Activated CD4-positive, alpha-beta memory T cell treated with anti-CD3 and anti-CD28 coated beads for 36 hours (primary cell): ENCODE results near the gene GJB5. TPM values are rescaled to one million over a fixed set of nuclear protein-coding genes. Genes with fewer than 3 reads are reported as not detected.

Source experiments
- CTCF ChIA-PET: fragments of 350-600 bp; sonication (Branson Sonifier 250); formaldehyde crosslinking; loops from one replicate; lab custom pipeline; 2021; ENCODE audit warnings: antibody characterized with exemption, inconsistent platforms; lab: Charles Lee
- POLR2A ChIA-PET: fragments of 350-600 bp; sonication (Branson Sonifier 250); formaldehyde crosslinking; loops from one replicate; lab custom pipeline; 2021; ENCODE audit warnings: antibody characterized with exemption; lab: Charles Lee
- DNase-seq: peaks from one replicate; pipeline ENCODE4 v3.0.0-alpha.2; 2020
- H3K27ac Mint-ChIP-seq: one replicate; pipeline ENCODE4 v1.8.0; 2021; ENCODE audit warnings: mixed read lengths
- H3K27me3 Mint-ChIP-seq: one replicate; pipeline ENCODE4 v1.8.0; 2021; ENCODE audit warnings: mixed read lengths
- H3K36me3 Mint-ChIP-seq: one replicate; pipeline ENCODE4 v1.8.0; 2021; ENCODE audit warnings: mixed read lengths
- H3K4me1 Mint-ChIP-seq: one replicate; pipeline ENCODE4 v1.8.0; 2021; ENCODE audit warnings: low read depth, mixed read lengths
- H3K4me3 Mint-ChIP-seq: one replicate; pipeline ENCODE4 v1.8.0; 2021; ENCODE audit warnings: mild to moderate bottlenecking, mixed read lengths
- H3K9me3 Mint-ChIP-seq: one replicate; pipeline ENCODE4 v1.8.0; 2021; ENCODE audit warnings: mixed read lengths
- intact Hi-C: fragments of 100-400 bp; cut with micrococcal nuclease; formaldehyde crosslinking; loops from one replicate; pipeline ENCODE4 v1.15.1; 2023
- total RNA-seq, 2 experiments: library from RNA; stranded (reverse); gene quantifications; one replicate each; pipeline ENCODE4 v1.2.3, GENCODE V29; 2021

The GJB5 gene
- total RNA-seq, 2 experiments from 2014 or later, result not detected

DNA sequence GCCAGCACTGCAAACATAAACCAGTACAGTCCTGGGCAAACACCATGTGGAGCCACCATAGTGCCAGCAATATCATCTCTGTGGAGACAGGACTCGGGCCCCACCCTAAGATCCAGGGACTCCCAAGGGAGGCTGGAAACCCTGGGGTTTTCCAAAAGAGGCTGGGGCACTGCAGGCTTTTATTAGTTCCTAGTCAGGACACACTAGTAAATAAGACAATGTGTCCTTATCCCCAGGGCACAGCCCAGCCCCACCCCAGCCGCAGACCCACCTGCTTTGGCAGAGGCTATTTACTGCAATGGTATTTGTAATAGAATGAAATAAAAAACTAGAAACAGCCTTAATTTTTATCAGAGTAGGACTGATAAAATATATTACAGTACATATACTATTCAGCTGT lies 25.7 kb downstream of the GJB5 start:
- Mint-ChIP-seq H3K4me3 (no peak overlapping the region), H3K4me1 (no peaks in the 10 kb centered on the region), H3K27ac (no peak overlapping the region), H3K36me3 (no peaks in the 10 kb centered on the region), H3K9me3 (no peaks in the 10 kb centered on the region), H3K27me3 (peaks cover 33% of the 10 kb centered on the region)
- DNase-seq, result no peak
- intact Hi-C loops, result no loop called here
- CTCF ChIA-PET, result no interaction called here
- POLR2A ChIA-PET, result no interaction called here

DNA sequence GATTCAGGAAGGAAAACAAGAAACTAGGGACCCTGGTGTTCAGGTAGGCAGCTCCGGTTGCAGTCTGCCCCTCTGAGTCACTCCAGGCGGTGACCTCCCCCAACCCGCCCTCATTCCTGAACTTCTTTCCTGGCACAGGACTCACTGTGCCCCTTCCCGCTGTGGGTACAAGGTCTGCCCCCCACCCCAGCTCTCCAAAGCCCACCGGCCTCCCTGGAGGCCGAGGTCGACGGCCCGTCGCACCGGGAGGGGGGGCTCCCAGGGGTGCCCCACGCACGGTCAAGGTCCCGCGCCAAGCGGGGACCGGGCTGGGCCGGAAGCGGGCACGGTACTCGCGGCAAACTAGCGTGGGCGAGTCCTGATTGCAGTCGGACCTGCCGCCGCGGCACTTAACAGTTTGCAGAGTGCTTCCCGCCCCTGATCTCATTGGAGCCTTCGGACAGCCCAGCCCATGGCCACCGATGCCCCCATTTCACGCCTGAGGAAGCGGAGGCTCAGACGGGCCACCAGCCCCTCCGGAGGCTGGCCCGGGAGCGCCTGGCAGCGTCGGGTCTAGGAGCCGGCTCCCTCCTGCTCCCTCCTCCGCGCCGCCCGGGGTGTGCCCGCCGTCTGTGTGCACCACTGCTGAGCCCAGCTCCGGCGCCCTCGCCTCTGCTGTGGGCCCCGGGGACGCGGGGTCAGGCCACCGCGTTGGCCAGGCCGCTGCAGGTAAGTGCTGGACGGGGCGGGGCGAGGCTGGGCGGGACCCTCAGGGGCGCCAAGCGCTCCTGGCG lies 26.4 kb downstream of the GJB5 start, which contains the start of gene GJB3:
Gene GJB3, plus strand, starts transcription at position 144 of the 773 bp plus-strand sequence. CDS start 3,549 bp downstream, outside the sequence.
- Mint-ChIP-seq H3K27ac (no peak within 1 kb of the TSS), H3K4me1 (no peaks in the 10 kb centered on the region), H3K27me3 (peaks cover 35% of the 10 kb centered on the region), H3K9me3 (no peaks in the 10 kb centered on the region), H3K36me3 (no peaks in the 10 kb centered on the region), H3K4me3 (no peak within 1 kb of the TSS)
- ChIA-PET POLR2A (no interaction called here), CTCF (no interaction called here)
- intact Hi-C loops, result no loop called here
- DNase-seq, result peak; percentile 26

DNA sequence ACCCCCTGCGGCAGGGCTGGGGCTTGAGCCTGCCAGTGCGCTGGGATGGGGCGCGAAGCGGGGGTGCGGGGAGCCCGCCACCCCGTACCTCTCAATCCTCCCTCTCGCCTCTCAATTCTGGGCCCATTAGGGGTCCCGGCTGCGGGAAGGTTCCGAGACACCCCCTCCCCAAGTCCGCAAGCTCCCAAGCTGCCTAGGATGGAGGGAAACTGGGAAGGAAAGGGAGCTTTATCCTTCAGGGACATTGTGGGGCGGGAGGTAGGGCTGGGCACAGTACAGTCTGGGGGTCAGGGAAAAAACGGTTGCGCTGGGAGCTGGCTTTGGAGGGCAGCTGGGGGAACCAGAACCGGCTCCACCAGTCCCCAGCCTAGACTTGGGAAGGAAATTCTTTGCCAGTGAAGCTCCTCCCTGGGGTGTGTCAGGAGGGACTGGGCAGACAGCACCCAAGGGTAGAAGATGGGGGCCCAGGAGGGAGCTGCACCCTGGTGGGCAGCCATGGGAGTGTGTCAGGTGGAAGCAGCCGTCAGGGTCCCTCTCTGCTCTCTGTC lies 27.1 kb downstream of the GJB5 start:
- CTCF ChIA-PET, result interaction anchor here (0.5 to 0.9 kb wide), 2 partner anchors 35 to 60 kb away, joined by 3 read pairs; no protein-coding TSS in a partner anchor
- no peak for DNase-seq

DNA sequence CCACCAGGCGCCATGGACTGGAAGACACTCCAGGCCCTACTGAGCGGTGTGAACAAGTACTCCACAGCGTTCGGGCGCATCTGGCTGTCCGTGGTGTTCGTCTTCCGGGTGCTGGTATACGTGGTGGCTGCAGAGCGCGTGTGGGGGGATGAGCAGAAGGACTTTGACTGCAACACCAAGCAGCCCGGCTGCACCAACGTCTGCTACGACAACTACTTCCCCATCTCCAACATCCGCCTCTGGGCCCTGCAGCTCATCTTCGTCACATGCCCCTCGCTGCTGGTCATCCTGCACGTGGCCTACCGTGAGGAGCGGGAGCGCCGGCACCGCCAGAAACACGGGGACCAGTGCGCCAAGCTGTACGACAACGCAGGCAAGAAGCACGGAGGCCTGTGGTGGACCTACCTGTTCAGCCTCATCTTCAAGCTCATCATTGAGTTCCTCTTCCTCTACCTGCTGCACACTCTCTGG lies 29.9 kb downstream of the GJB5 start:
- ChIA-PET POLR2A (no interaction called here), CTCF (interaction anchor here (0.9 to 1.3 kb wide), 3 partner anchors 12 to 82 kb away, joined by 3 to 12 read pairs (median 3); no protein-coding TSS in a partner anchor)
- Mint-ChIP-seq H3K27ac (no peak overlapping the region), H3K36me3 (no peaks in the 10 kb centered on the region), H3K9me3 (no peaks in the 10 kb centered on the region), H3K27me3 (peaks cover 46% of the 10 kb centered on the region), H3K4me1 (peaks cover 4% of the 10 kb centered on the region), H3K4me3 (no peak overlapping the region)
- DNase-seq, result no peak
- intact Hi-C loops, result no loop called here

More for the DNA sequence above, 27.1 kb downstream of the GJB5 start:
- peaks cover 4% of the 10 kb centered on the region for H3K4me1 Mint-ChIP-seq
- H3K27me3 Mint-ChIP-seq, result peaks cover 41% of the 10 kb centered on the region
- H3K36me3 Mint-ChIP-seq, result no peaks in the 10 kb centered on the region
- POLR2A ChIA-PET, result no interaction called here
- no peak overlapping the region for H3K27ac Mint-ChIP-seq
- no peaks in the 10 kb centered on the region for H3K9me3 Mint-ChIP-seq
- H3K4me3 Mint-ChIP-seq, result no peak overlapping the region
- intact Hi-C loops, result no loop called here

DNA sequence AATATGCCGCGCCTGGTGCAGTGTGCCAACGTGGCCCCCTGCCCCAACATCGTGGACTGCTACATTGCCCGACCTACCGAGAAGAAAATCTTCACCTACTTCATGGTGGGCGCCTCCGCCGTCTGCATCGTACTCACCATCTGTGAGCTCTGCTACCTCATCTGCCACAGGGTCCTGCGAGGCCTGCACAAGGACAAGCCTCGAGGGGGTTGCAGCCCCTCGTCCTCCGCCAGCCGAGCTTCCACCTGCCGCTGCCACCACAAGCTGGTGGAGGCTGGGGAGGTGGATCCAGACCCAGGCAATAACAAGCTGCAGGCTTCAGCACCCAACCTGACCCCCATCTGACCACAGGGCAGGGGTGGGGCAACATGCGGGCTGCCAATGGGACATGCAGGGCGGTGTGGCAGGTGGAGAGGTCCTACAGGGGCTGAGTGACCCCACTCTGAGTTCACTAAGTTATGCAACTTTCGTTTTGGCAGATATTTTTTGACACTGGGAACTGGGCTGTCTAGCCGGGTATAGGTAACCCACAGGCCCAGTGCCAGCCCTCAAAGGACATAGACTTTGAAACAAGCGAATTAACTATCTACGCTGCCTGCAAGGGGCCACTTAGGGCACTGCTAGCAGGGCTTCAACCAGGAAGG lies 30.5 kb downstream of the GJB5 start:
- ChIA-PET CTCF (interaction anchor here (0.9 to 1.3 kb wide), 3 partner anchors 11 to 81 kb away, joined by 3 to 12 read pairs (median 3); no protein-coding TSS in a partner anchor), POLR2A (no interaction called here)
- Mint-ChIP-seq H3K9me3 (no peaks in the 10 kb centered on the region), H3K36me3 (no peaks in the 10 kb centered on the region), H3K27ac (no peak overlapping the region), H3K4me1 (peaks cover 7% of the 10 kb centered on the region), H3K27me3 (peaks cover 43% of the 10 kb centered on the region), H3K4me3 (no peak overlapping the region)
- DNase-seq, result no peak
- intact Hi-C loops, result no loop called here

DNA sequence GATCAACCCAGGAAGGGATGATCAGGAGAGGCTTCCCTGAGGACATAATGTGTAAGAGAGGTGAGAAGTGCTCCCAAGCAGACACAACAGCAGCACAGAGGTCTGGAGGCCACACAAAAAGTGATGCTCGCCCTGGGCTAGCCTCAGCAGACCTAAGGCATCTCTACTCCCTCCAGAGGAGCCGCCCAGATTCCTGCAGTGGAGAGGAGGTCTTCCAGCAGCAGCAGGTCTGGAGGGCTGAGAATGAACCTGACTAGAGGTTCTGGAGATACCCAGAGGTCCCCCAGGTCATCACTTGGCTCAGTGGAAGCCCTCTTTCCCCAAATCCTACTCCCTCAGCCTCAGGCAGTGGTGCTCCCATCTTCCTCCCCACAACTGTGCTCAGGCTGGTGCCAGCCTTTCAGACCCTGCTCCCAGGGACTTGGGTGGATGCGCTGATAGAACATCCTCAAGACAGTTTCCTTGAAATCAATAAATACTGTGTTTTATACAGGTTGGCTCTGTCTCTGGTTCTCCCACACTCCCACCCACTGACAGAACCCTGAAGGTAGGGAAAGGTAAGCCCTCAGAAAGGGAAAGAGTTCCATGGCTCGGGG lies 31.1 kb downstream of the GJB5 start:
- Mint-ChIP-seq H3K4me3 (no peak overlapping the region), H3K36me3 (no peaks in the 10 kb centered on the region), H3K9me3 (no peaks in the 10 kb centered on the region), H3K27ac (no peak overlapping the region), H3K4me1 (peaks cover 7% of the 10 kb centered on the region), H3K27me3 (peaks cover 45% of the 10 kb centered on the region)
- no peak for DNase-seq
- ChIA-PET POLR2A (no interaction called here), CTCF (interaction anchor here (0.6 to 5.8 kb wide), 10 partner anchors 11 to 105 kb away, joined by 3 to 67 read pairs (median 5); no protein-coding TSS in a partner anchor)
- intact Hi-C loops, result loop anchor here (1.0 kb wide), 3 partner anchors 14 to 80 kb away; no protein-coding TSS in a partner anchor

DNA sequence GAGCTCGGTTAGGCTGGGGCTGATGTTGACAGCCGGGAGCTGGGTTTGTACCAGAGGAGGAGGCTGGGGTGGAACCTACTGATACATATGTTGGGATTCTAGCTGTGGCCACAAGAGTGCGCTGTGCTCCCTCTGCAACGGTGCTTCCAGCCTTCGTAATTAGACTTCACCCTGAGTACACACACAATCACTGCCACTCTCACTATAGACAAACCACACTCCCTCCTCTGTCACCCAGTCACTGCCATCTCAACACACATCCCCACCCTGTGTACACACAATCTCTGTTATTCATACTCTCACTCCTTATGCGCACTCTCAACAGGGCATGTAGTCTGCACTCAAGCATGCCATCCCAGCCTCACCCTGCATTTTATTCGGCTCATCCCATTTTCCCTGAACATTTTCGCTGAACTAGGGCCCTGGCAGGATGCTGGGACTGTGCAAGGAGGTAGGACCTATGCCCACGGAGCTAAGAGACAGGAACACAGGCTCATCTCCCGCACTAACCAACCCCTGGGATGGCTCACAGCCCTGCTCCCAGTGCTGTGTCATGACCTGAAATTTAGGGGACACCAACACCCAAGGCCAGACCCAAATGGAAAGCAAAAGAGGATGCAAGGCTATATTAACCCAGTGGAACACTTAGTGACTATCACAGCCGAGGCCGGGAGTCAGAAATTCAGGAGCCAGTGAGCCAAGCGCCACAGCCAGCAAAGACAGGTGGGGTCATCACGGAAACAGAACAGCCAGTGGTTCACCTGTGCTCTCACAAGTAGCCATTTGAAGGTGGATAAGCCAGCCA lies 31.9 kb downstream of the GJB5 start:
- Mint-ChIP-seq H3K36me3 (no peaks in the 10 kb centered on the region), H3K27ac (no peak overlapping the region), H3K27me3 (peaks cover 50% of the 10 kb centered on the region), H3K4me1 (peaks cover 7% of the 10 kb centered on the region), H3K4me3 (no peak overlapping the region), H3K9me3 (no peaks in the 10 kb centered on the region)
- ChIA-PET CTCF (interaction anchor here (0.6 to 5.8 kb wide), 10 partner anchors 10 to 104 kb away, joined by 3 to 67 read pairs (median 5); no protein-coding TSS in a partner anchor), POLR2A (interaction anchor here (0.9 kb wide), 1 partner anchor 244 kb away, joined by 3 read pairs; no protein-coding TSS in a partner anchor)
- intact Hi-C loops, result loop anchor here (1.0 kb wide), 3 partner anchors 14 to 80 kb away; no protein-coding TSS in a partner anchor
- DNase-seq, result peak; percentile 80

DNA sequence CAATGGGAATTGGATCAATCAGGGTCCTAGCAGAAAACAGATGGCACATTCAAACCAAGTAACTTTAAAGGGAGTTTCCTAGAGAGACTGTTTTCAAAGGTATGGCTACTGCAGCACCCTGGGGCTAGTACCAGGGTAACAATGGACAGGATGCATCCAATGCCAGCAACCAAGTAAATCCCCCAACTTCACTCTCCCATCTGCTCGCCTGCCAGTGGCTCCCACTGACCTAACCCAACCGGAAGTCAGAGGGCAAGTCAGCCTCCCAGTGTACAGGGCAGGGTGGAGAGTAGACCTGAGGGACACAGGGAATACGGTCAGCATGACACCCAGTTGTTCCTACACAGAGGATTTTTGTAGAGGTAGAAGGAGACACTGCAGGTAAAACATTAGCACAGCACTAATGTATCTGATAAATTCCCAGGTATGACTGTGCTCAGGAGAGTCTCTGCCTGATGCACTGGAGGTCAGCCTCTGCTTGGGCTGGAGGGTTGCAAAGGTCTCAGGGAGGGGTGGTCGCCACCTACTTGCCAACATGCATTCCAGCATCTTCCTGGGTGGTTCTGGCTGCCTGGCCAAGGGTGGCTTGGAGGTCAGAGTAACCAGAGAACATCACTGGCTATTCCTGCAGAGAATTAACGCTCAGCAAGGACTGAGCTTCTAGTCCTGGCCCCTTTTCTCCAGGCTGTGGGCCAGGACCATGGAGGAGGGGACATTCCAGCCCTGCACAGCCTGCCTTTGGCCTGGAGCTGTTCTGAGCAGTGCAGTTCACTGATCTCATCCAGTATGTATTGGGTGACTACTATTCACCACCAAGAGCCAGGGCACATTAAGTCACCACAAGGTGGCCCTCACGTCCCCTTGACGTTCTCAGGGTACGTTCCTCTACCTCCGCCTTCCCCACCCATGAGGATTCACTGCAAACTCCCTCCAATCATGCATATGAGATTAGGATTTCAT lies 32.9 kb downstream of the GJB5 start:
- ChIA-PET CTCF (interaction anchor here (0.8 to 5.8 kb wide), 7 partner anchors 9 to 137 kb away, joined by 3 to 67 read pairs (median 6); no protein-coding TSS in a partner anchor), POLR2A (interaction anchor here (0.9 kb wide), 1 partner anchor 243 kb away, joined by 3 read pairs; no protein-coding TSS in a partner anchor)
- H3K36me3 Mint-ChIP-seq, result no peaks in the 10 kb centered on the region
- H3K27me3 Mint-ChIP-seq, result peaks cover 50% of the 10 kb centered on the region
- H3K9me3 Mint-ChIP-seq, result no peaks in the 10 kb centered on the region
- DNase-seq, result peak; percentile 31
- peaks cover 10% of the 10 kb centered on the region for H3K4me1 Mint-ChIP-seq
- H3K27ac Mint-ChIP-seq, result no peak overlapping the region
- intact Hi-C loops, result no loop called here
- H3K4me3 Mint-ChIP-seq, result no peak overlapping the region

DNA sequence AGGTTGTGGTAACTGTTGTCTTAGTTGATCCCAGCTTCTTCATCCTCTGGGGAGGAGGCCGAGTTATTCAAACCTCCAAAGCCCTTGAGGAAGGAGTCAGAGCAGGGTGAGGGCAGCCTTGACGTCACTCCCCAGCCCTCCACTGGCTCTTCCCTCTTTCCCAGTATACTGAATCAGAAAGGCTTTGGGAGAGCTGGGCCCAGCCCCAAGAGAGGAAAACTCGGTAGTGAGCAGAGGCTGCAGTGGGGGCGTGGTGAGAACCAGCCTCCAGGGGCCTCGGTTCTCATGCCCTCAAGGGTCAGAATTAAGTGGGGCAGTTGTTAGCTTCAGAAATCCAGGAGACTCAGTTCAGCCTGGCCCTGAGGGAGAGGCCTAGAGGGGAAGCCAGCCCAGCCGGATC lies 36.1 kb downstream of the GJB5 start:
- peaks cover 53% of the 10 kb centered on the region for H3K27me3 Mint-ChIP-seq
- peaks cover 5% of the 10 kb centered on the region for H3K36me3 Mint-ChIP-seq
- no peak for DNase-seq
- no peaks in the 10 kb centered on the region for H3K9me3 Mint-ChIP-seq
- no peak overlapping the region for H3K4me3 Mint-ChIP-seq
- H3K27ac Mint-ChIP-seq, result no peak overlapping the region
- intact Hi-C loops, result no loop called here
- ChIA-PET CTCF (interaction anchor here (1.3 to 5.8 kb wide), 2 partner anchors 48 to 62 kb away, joined by 4 to 67 read pairs; no protein-coding TSS in a partner anchor), POLR2A (no interaction called here)
- H3K4me1 Mint-ChIP-seq, result peaks cover 10% of the 10 kb centered on the region

DNA sequence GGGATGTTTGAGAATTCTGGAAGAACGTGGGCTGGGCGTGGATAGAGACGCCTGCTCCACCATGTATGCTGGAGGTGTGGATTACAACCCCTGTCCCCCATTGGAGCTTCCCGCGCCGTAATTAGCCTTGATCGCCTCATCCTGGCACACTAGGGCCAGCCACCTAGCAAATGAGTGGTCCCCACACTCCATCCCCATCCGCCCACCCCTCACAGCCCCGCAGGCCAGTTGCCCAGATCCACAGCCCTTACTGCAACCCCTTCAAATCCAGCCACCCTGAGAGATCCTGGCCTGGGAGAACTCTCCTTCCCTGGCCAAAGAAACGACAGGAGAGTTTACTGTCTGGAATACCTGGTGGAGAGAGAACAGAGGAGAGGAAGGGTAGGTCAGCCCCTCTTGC lies 37.6 kb downstream of the GJB5 start:
- no peak overlapping the region for H3K4me3 Mint-ChIP-seq
- H3K36me3 Mint-ChIP-seq, result peaks cover 5% of the 10 kb centered on the region
- no peak overlapping the region for H3K27ac Mint-ChIP-seq
- H3K4me1 Mint-ChIP-seq, result peaks cover 14% of the 10 kb centered on the region
- DNase-seq, result no peak
- ChIA-PET CTCF (interaction anchor here (2.5 kb wide), 1 partner anchor 60 kb away, joined by 15 read pairs; no protein-coding TSS in a partner anchor), POLR2A (no interaction called here)
- intact Hi-C loops, result no loop called here
- H3K9me3 Mint-ChIP-seq, result no peaks in the 10 kb centered on the region
- H3K27me3 Mint-ChIP-seq, result peaks cover 42% of the 10 kb centered on the region
